ENCODE measurements around the gene GTF2H1.
"Not testable (repeated sequence)": the region's sequence is repeated elsewhere in the genome, so short reads cannot be mapped to it uniquely, and the experiment has no call there.

The GTF2H1 gene

GRCh38 chr11:18320617-18321016 is 1.8 kb upstream of the GTF2H1 start:
- no peak for DNase-seq

DNA sequence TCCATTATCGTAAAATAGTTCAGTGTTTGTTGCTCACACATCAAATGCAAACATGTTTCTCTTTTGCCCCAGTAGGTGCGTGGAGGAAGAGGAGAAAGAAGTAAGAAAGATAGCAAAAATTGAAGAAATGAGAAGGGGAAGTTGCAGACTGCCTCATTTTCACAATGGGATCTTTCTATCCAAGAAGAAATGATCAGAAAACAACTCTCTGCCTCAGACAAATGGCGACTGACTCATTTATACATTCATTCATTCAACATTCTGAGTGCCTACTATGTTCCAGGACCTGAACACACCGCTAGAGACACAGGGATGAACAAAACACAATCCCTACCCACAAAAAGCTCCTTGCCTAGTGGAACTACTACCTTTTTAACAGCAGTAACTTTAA is 794 bp upstream of the GTF2H1 start:
- no peak for DNase-seq

GRCh38 chr11:18322818-18323570 is 627 bp downstream of the GTF2H1 start:
- DNase-seq, result no peak

DNA sequence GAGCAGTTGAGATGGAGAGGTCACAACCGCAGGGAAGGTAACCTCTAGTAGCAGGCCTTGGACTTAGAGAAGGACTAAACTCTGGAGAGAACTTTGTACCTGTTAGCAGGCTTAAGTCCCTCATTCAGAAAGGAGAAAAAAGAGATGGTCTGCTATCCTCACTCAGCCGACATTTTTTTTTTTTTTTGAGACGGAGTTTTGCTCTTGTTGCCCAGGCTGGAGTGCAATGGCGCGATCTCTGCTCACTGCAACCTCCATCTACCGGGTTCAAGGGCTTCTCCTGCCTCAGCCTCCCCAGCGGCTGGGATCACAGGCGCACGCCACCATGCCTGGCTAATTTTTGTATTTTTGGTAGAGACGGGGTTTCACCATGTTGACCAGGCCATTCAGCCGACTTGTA is 1.5 kb downstream of the GTF2H1 start:
- not testable (repeated sequence) for DNase-seq

DNA sequence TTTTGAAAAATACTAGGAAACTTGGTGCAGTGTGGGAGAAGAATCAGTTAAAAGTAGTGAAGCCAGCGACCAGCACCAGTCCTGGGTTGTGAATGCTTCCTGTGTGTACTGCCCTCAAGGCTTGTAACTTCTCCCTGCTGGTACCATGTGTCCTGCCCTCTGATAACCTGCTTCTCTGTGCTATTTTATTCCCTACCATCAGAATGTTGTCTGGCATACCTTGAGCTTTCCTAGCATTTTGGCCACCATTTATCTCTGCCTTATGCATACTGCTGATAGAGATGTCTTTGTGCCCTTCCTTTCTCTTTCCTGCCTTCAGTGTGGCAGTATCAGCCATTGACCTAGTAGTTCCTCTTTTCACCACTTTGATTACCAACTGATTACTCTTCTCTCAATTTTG is 2.0 kb downstream of the GTF2H1 start:
- DNase-seq, result no peak

DNA sequence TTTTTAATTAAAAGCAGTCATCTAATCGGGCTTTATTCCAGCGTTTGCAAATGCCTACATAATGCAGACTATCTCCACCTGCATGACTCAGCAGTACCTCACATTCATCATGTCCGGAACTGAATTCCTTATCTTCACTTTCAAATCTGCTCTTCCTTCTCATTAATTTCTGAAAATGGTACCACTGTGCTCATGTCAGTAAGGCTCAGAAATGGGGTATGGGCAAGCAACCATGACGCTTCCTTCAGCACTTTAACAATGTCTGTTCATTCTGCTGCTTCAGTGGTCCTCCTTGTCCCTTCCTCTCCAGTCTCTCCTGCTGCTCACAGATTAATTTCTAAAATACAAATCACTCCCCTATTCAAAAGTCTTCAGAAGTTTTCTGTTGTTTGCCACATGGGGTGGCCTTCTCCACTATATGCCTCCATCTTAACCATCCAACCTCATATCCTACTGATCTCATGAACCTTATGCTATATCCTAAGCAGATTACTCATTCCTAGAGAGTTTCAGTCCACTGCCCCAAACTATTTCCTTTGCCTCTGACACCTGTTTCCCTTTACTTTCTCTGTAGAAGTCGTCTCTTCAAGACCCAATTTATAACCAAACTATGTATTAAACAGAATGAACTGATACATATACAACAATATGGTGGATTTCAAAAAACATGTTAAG is 7.0 kb downstream of the GTF2H1 start:
- no peak for DNase-seq

GRCh38 chr11:18330921-18331320 is 8.6 kb downstream of the GTF2H1 start:
- no peak for DNase-seq

GRCh38 chr11:18332302-18332701 is 9.9 kb downstream of the GTF2H1 start:
- no peak for DNase-seq

- DNase-seq, result no peak
These were observed 10.5 kb downstream of the GTF2H1 start for GRCh38 chr11:18332891-18333290.

DNA sequence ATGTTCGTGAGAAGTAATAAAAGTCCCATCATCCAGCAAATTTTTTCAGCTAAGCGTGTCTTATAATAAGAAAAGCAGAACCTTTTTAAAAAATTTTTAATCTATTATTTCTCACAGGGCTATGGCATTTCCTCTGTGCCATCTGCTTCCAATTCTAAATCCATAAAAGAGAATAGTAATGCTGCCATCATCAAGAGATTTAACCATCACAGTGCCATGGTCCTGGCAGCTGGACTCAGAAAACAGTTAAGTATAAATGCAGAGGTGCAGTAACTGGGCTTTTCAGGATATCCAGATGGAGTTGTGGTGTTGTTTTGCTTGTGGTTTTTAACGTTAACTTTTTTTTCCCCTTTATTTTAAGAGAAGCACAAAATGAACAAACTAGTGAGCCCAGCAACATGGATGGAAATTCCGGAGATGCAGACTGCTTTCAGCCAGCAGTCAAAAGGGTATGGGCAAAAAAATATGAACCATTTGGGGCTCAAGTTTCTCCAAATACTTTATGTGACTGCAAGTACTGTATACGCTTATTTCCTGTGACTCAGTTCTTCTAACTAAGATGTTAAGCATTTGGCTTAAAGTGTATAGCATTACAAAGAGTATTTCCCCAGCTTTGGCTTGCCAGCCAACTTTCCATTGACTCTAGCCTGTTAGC is 25.2 kb downstream of the GTF2H1 start:
- no peak for DNase-seq

GRCh38 chr11:18352581-18352980 is 30.2 kb downstream of the GTF2H1 start:
- no peak for DNase-seq

DNA sequence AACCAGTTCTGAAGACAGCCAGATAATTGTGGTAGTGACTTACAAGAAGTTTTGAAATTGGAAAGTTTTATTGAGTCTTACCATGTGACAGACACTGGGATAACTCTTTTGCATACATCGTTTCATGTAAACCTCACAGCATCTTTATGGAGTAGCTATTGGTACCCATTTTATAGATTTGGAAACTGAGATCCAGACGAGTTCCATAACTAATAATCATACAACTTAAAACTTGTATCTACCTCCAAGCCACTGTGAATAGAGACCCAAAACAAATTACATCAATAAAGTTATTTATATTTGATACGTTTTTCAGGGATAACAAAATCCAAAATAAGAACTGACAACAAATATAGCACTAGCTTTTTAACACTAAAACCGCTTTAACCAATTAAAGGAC is 36.3 kb downstream of the GTF2H1 start:
- DNase-seq, result no peak

GRCh38 chr11:18361154-18361553 is 38.8 kb downstream of the GTF2H1 start:
- no peak for DNase-seq

DNA sequence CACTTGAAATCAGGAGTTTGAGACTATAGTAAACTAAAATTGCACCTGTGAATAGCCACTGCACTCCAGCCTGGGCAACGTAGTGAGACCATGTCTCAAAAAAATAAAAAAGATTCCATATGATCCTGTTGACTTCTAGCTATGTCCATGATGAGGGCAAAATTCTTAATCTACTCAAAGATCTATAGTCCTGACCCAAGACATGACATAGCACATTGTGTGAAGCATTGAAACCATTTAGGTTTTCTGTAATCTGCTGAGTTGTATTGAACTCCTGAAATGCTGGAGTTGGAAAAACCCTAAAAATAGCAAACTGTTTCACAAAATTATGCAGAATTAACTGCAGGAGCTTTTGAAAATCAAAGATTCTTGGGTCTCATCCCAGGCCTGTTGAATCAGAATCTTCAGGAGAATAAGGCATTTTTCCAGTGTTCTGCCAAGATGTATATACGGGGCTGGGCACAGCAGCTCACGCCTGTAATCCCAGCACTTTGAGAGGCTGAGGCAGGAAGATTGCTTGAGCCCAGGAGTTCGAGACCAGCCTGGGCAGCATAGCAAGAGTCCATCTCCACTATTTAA is 42.2 kb downstream of the GTF2H1 start:
- no peak for DNase-seq

DNA sequence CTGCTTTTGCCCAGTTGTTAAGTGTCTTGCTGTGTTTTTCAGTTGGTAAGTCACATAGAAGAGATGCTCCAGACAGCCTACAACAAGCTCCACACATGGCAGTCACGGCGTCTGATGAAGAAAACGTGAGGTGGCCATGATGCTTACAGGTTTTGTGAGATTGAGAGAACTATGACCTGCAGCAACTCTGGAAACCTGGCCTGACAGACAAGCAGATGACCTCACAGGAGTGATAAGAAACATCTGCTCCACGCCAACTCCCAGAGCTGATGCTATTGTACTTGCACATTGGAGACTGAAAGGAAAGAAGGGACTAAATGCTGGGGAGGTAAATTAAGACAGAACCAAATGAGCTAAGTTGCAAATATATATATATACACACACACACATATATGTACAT is 43.4 kb downstream of the GTF2H1 start:
- DNase-seq, result no peak

GRCh38 chr11:18366286-18366685 is 43.9 kb downstream of the GTF2H1 start:
- DNase-seq, result no peak

DNA sequence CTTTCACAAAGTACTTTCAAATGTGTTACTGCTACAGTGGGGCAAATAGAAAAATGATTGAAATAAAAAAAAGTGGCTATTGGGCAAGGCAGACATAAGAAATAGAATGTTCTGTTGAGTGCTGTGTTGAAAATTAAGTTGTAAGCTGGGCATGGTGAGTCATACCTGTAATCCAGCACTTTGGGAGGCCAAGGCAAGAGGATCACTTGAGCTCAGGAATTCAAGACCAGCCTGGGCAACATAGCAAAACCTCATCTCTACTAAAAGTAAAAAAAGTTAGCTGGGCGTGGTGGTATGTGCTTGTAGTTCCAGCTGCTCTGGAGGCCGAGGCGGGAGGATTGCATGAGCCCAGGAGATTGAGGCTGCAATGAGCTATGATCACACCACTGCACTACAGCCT is 45.1 kb downstream of the GTF2H1 start:
- DNase-seq, result no peak

- no peak for DNase-seq
These were observed 45.9 kb downstream of the GTF2H1 start for GRCh38 chr11:18368221-18368620.

DNA sequence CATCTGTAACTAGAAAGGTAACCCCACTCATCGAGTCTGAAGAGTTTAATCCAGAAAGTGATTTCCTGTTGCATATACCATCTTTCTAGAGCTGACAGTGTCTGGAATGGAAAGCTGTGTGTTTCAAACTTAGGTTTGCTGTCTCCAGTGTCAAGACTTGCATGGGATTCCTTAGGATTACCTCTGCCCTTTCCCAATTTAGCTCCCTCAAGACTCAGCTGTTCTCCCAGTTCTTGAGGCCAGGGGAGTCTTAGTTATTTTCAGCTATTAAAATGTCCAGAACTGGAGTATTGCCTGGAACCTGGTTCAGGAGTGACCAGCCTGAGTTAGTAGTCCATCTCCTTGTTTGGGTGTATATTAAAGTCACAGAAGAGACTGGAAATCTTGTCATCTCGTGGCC is 47.0 kb downstream of the GTF2H1 start:
- no peak for DNase-seq

DNA sequence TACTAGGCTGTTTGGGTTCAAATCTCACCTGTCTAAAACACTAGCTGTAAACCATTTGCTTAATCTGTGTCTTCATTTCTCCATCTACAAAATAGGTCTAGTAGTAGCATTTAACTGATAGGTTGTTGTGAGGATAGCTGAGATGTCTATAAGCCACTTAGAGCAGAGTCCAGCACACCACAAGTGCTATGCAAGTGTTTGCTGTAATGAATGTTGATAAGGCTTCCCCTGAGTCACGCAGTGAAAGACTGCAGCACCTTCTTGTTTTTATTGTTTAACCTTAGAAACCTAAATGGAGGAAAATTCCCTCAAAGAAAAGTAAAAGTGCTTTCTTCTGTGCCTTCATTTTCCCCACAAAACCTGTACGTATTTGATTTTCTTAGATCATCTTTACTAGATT is 48.9 kb downstream of the GTF2H1 start:
- no peak for DNase-seq

- no peak for DNase-seq
These were observed 49.8 kb downstream of the GTF2H1 start for GRCh38 chr11:18372201-18372600.

- no peak for DNase-seq
These were observed 52.6 kb downstream of the GTF2H1 start for GRCh38 chr11:18374956-18375355.

DNA sequence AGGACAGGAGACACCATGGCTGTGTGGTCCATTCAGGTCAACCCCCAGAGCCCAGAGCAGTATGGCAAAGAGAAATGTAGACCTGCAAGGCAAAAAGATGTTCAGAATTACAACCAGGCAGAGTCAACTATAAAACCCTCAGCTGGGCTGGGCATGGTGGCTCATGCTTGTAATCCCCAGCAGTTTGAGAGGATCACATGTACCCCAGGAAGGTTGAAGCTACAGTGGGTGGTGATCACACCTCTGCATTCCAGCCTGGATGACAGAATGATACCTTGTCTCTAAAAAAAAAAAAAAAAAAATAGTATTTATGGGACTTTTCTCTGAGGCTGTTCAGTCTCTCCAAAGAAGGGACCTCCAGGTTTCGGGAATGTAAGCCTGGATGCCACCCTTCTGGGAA is 53.6 kb downstream of the GTF2H1 start:
- no peak for DNase-seq

DNA sequence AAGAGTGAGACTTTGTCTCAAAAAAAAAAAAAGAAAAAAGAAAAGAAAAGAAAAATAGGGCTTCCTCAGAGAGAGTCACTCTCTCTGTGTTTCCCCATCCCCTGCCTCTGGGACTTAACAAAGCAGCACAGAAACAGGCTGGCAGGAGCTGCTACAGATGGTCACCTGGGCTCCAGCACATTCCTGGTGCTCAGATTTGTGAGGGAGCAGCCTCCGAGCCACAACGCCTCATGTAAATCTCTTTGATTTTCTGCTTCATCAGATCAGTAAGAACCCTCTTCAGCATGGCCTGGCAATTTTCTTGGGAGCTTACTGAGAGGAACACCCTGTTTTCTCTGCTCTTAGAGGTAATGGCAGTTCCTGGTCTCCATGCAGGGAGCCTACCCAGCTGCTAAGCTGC is 56.8 kb downstream of the GTF2H1 start:
- no peak for DNase-seq

Measured in NCI-H1092 treated with DMSO at 0.1 percent for 48 hours (cell line).